Neuronal stem cell (in vitro differentiated cells): Measurements from ENCODE around the gene MARS1.
A peak's percentile ranks its signal among the peaks of the same experiment; 100 is the strongest.

Experiments used
- DNase-seq: peaks from one replicate; pipeline ENCODE4 v3.0.0-alpha.2; 2013; ENCODE audit warnings: low spot score
- H2AFZ ChIP-seq: one replicate; pipeline ENCODE4 v1.6.1; 2013; ENCODE audit warnings: mild to moderate bottlenecking, low read length, inconsistent platforms
- H2AK5ac ChIP-seq: 2 replicates; pipeline ENCODE4 v1.6.1; 2013; ENCODE audit warnings: low read depth, mild to moderate bottlenecking, inconsistent platforms, low read length, moderate library complexity, mixed read lengths
- H2BK120ac ChIP-seq: 2 replicates; pipeline ENCODE4 v1.6.1; 2013; ENCODE audit warnings: low read depth, mild to moderate bottlenecking, inconsistent platforms, low read length, moderate library complexity, mixed read lengths
- H2BK12ac ChIP-seq: one replicate; pipeline ENCODE4 v1.6.1; 2013; ENCODE audit warnings: low read length, inconsistent platforms
- H2BK15ac ChIP-seq: 2 replicates; pipeline ENCODE4 v1.6.1; 2013; ENCODE audit warnings: mild to moderate bottlenecking, low read length, inconsistent platforms, mixed read lengths
- H2BK5ac ChIP-seq: one replicate; pipeline ENCODE4 v1.6.1; 2013; ENCODE audit warnings: inconsistent platforms, mild to moderate bottlenecking, low read length, moderate library complexity
- H3K14ac ChIP-seq: one replicate; pipeline ENCODE4 v1.6.1; 2013; ENCODE audit warnings: low read length, inconsistent platforms
- H3K18ac ChIP-seq: 2 replicates; pipeline ENCODE4 v1.6.1; 2013; ENCODE audit warnings: low read length, inconsistent platforms
- H3K23ac ChIP-seq: 2 replicates; pipeline ENCODE4 v1.6.1; 2013; ENCODE audit warnings: low read depth, mild to moderate bottlenecking, mixed read lengths, low read length, inconsistent platforms; ENCODE audit not compliant: poor library complexity
- H3K27ac ChIP-seq: replicated peaks from 3 replicates; pipeline ENCODE4 v1.5.1; 2013; ENCODE audit warnings: low read length, inconsistent platforms
- H3K27me3 ChIP-seq, 3 experiments: 2 replicates each; pipeline ENCODE4 v1.6.1; 2013; ENCODE audit warnings: low read length in 3 of 3, mild to moderate bottlenecking in 2 of 3, inconsistent platforms in 1 of 3, low read depth in 1 of 3, mixed read lengths in 1 of 3, moderate library complexity in 1 of 3; ENCODE audit not compliant: control insufficient read depth in 3 of 3, insufficient read depth in 3 of 3
- H3K36me3 ChIP-seq, 2 donors: replicated peaks in 1 of 2; 2 replicates each; pipeline ENCODE4 v1.6.1; 2013; ENCODE audit warnings: low read length in 2 of 2; ENCODE audit not compliant: control insufficient read depth in 2 of 2, insufficient read depth in 2 of 2
- H3K4ac ChIP-seq: 2 replicates; pipeline ENCODE4 v1.6.1; 2013; ENCODE audit warnings: inconsistent platforms, mild to moderate bottlenecking, low read length, moderate library complexity
- H3K4me1 ChIP-seq, 2 donors: 1 replicate in 1 of 2; 2 replicates in 1 of 2; pipeline ENCODE4 v1.6.1; 2013; ENCODE audit warnings: low read length in 2 of 2, low read depth in 1 of 2; ENCODE audit not compliant: control insufficient read depth in 2 of 2, insufficient read depth in 1 of 2
- H3K4me2 ChIP-seq: one replicate; pipeline ENCODE4 v1.6.1; 2013; ENCODE audit warnings: mild to moderate bottlenecking, low read length, inconsistent platforms; ENCODE audit not compliant: insufficient read depth, poor library complexity, severe bottlenecking
- H3K4me3 ChIP-seq, 2 donors: 2 replicates each; pipeline ENCODE4 v1.5.1; 2013; ENCODE audit warnings: low read length in 2 of 2, mild to moderate bottlenecking in 2 of 2, inconsistent platforms in 1 of 2, moderate library complexity in 1 of 2
- H3K79me1 ChIP-seq: one replicate; pipeline ENCODE4 v1.6.1; 2013; ENCODE audit warnings: low read depth, mild to moderate bottlenecking, inconsistent platforms, low read length, moderate library complexity
- H3K9ac ChIP-seq: one replicate; pipeline ENCODE4 v1.6.1; 2013; ENCODE audit warnings: mild to moderate bottlenecking, low read depth, low read length, inconsistent platforms; ENCODE audit not compliant: poor library complexity
- H3K9me3 ChIP-seq, 2 donors: replicated peaks in 1 of 2; 2 replicates each; pipeline versions ENCODE3 to v1.6.1; 2013; ENCODE audit warnings: low read length in 2 of 2, mild to moderate bottlenecking in 2 of 2, inconsistent platforms in 1 of 2, low read depth in 1 of 2, mixed read lengths in 1 of 2, moderate library complexity in 1 of 2; ENCODE audit not compliant: control insufficient read depth in 2 of 2, insufficient read depth in 1 of 2
- H4K8ac ChIP-seq: one replicate; pipeline ENCODE4 v1.6.1; 2013; ENCODE audit warnings: low read depth, mild to moderate bottlenecking, inconsistent platforms, low read length, moderate library complexity
- H4K91ac ChIP-seq: one replicate; pipeline ENCODE4 v1.6.1; 2013; ENCODE audit warnings: low read length, low read depth, mild to moderate bottlenecking, inconsistent platforms; ENCODE audit not compliant: poor library complexity
- WGBS, 2 donors: extraction: QIAGEN DNeasy Blood & Tissue Kit; methylation state at CpG; one replicate each; pipeline ENCODE4 v1.1.7; 2013; ENCODE audit warnings: missing lambda C conversion rate in 2 of 2, mixed read lengths in 1 of 2; ENCODE audit not compliant: insufficient read length in 2 of 2, insufficient replicate concordance in 1 of 2; ENCODE audit errors: extremely low coverage in 2 of 2; 5-methylcytosine and 5-hydroxymethylcytosine counted together

Gene MARS1

DNA sequence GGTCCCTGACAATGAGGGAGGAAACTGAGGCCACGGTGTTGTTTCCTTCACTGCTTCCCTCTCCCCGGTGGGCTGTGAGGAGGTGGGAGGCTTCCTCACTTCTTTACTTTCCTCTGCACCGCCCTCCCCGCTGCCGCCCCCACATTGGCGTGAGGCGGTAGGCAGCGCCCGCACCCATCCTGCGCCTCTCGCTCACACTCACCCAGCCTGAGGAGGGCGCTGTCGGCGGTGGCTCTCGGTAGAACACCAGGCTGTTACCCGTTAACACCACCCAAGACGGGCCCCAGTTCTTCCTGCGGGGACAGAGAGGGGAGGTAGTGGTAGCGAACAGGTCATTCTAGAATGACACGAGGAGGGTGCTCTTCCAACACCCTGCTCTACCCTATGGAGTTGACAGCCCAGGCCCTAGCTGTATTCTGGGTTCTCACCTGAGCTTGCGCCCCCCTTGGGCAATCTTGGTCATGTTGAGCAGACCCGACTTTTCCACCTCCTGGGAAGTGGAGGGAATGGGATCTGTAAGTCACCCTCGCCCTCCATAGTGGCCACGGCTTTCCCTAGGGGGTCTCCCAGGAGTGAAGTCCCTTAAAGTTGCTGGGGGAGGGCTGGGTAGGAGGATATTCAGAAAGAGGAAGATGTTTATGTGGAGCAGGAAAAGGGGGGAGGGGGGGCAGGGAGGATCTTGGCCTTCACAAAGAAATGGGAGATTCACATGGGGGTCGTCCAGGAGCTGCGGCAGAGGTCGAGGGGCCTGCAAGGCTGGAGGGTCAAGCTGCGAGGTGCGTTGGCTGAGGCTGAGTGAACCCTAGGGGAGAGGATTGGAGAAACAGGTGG is 11.5 kb upstream of the MARS1 start:
- no peak overlapping the region for H3K27ac ChIP-seq
- H3K36me3 ChIP-seq = no peaks in the 10 kb centered on the region
- H3K9me3 ChIP-seq = peaks cover 0 to 4% of the 10 kb centered on the region in 2 donors
- no peak overlapping the region for H4K8ac ChIP-seq
- peak overlapping the region; percentile 73 for H3K14ac ChIP-seq
- peaks cover 5 to 21% of the 10 kb centered on the region in 2 donors for H3K4me1 ChIP-seq
- H3K9ac ChIP-seq = peak overlapping the region; percentile 54
- H3K18ac ChIP-seq = peak overlapping the region; percentile 73
- H2BK15ac ChIP-seq = peak overlapping the region; percentile 61
- H2BK5ac ChIP-seq = peak overlapping the region; percentile 3
- DNase-seq = no peak
- peak overlapping the region; percentile 34 to 47 for H3K4me3 ChIP-seq
- no peak overlapping the region for H2BK120ac ChIP-seq
- peak overlapping the region; percentile 90 for H3K23ac ChIP-seq
- no peaks in the 10 kb centered on the region for H3K79me1 ChIP-seq
- no peak overlapping the region for H4K91ac ChIP-seq
- H2AFZ ChIP-seq = peak overlapping the region; percentile 98
- H3K27me3 ChIP-seq = peaks cover 22 to 71% (median 67%) of the 10 kb centered on the region in 3 experiments
- peak overlapping the region; percentile 80 for H2AK5ac ChIP-seq
- no CpG with 5 or more reads among the region's 29 CpGs for WGBS, 2 donors
- peak overlapping the region; percentile 81 for H3K4me2 ChIP-seq
- H2BK12ac ChIP-seq = peak overlapping the region; percentile 85
- no peak overlapping the region for H3K4ac ChIP-seq

DNA sequence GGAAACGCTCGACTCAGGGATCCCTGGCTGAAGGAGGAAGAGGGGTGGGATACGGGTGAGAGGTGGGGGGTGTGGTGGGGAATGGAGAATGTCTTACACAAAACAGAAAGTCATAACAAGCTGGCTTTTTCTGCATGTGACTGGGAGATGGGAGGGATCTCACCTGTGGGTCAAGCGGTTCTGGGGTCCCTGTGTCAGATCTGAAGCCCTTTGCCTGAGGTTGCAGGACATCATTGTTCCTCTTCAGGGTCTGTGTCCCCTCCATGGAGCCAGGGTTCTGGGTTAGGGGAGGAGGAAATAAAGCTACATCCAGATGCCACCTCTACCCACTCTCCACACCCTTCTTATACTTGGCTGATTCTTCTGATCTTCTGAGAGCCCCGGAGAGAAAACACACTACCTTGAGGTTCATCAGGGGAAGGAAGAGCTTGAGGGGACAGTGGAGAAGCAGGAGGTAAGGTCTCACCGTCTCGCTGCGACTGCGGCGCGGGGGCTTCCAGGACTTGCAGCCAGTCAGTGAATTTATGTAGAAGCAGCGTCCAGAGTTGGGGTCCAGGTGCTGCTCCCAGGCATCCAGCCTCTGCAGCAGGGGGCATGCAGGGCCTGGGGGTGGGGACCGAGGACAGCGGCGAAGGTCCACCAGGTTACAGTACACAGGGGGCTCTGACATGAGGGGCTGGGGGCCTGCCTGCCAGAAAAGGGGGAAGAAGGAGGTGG is 10.7 kb upstream of the MARS1 start:
- Histone ChIP-seq H3K14ac (no peak overlapping the region), H3K9me3 (peaks cover 0 to 4% of the 10 kb centered on the region in 2 donors), H2BK120ac (no peak overlapping the region), H2AK5ac (peak overlapping the region; percentile 93), H3K27ac (no peak overlapping the region), H3K79me1 (no peaks in the 10 kb centered on the region), H3K4me2 (no peak overlapping the region), H3K4me1 (peaks cover 5 to 23% of the 10 kb centered on the region in 2 donors), H3K36me3 (no peaks in the 10 kb centered on the region), H3K23ac (peak overlapping the region; percentile 71), H2BK12ac (no peak overlapping the region), H3K4ac (peak overlapping the region; percentile 45), H2BK5ac (peak overlapping the region; percentile 3), H4K91ac (no peak overlapping the region), H4K8ac (no peak overlapping the region), H3K4me3 (no peak overlapping the region), H3K27me3 (peaks cover 22 to 71% (median 70%) of the 10 kb centered on the region in 3 experiments), H2BK15ac (peak overlapping the region; percentile 46), H3K18ac (no peak overlapping the region), H3K9ac (no peak overlapping the region), H2AFZ (peak overlapping the region; percentile 70)
- DNase-seq = no peak
- WGBS, 2 donors = no CpG with 5 or more reads among the region's 15 CpGs

DNA sequence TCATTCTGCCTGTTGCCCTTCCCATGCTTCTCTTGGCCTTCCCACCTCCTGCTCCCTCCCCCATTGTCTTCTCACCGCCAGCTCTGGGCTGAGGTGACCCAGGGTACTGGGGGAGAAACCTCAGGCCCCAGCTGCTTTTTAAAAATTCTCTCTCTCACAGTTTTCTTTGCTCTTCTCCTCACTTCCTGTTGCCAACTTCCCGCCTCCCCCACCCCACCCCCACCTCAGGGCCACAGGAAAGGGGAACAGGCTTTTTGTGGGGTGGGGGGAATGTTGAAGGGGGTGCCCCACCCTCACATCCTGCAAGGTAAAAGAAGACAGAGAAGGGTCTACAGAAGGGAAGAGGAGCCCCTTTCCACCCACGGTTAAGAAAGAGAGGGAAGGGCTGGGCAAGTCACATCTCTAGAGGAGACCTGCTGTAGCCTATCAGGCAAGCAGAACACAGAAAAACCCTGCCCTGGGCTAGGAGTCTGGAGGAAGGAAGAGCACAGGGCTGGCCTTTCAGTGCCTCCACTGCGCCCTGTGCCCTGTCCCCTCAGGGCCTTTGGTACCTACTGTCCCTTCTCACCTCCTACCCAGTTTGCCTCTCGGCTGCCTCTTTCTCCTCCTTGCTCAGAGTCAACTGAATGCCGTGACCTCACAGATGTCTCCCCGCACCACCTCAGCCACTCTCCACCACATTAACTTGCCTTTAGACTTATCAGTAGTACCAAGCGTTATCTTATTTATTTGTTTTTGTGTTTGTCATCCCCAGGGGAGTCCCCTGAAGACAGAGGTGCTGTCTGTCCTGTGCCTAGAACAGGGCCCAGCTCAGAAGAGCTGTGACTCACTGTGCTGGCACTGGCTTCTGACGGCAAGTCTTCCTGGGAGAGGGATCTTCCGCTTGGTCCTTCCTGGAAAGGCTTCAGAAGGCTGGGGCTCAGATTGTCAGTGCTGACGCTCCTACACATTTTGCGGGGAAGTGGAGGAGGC is 9.9 kb upstream of the MARS1 start:
- Histone ChIP-seq H3K18ac (no peak overlapping the region), H2BK5ac (peak overlapping the region; percentile 75), H3K4me3 (no peak overlapping the region), H3K27ac (no peak overlapping the region), H3K79me1 (no peaks in the 10 kb centered on the region), H3K4ac (no peak overlapping the region), H4K91ac (no peak overlapping the region), H3K9me3 (peaks cover 0 to 4% of the 10 kb centered on the region in 2 donors), H2BK12ac (no peak overlapping the region), H3K14ac (no peak overlapping the region), H3K23ac (peak overlapping the region; percentile 71), H2BK120ac (no peak overlapping the region), H2AFZ (peak overlapping the region; percentile 70), H3K36me3 (no peaks in the 10 kb centered on the region), H3K27me3 (peaks cover 22 to 64% (median 63%) of the 10 kb centered on the region in 3 experiments), H3K4me2 (no peak overlapping the region), H4K8ac (no peak overlapping the region), H2AK5ac (peak overlapping the region; percentile 93), H3K4me1 (peaks cover 5 to 23% of the 10 kb centered on the region in 2 donors), H3K9ac (no peak overlapping the region), H2BK15ac (peak overlapping the region; percentile 46)
- DNase-seq = no peak
- WGBS, 2 donors = no CpG with 5 or more reads among the region's 12 CpGs
